HepG2 (cell line): ENCODE measurements around the gene FBXO9. TPM values are rescaled to one million over a fixed set of nuclear protein-coding genes. Genes with fewer than 3 reads are reported as not detected.

Experiments used
- ATAC-seq: fragments of 200-7000 bp; cut with Tn5 transposase; 3 replicates; pipeline ENCODE4 v1.9.1; 2020; ENCODE audit warnings: mild to moderate bottlenecking, moderate library complexity
- Bru-seq: library from RNA; stranded (reverse); fragments of 400-500 nt; gene quantifications from one replicate; lab custom pipeline; 2021; lab: Mats Ljungman, UMichigan
- BruChase-seq, 2 experiments: library from RNA; stranded (reverse); fragments of 400-500 nt; gene quantifications; one replicate each; lab custom pipeline; 2021; lab: Mats Ljungman, UMichigan
- BruUV-seq: library from RNA; stranded (reverse); fragments of 400-500 nt; replicated peaks from 2 replicates; lab custom pipeline; 2021; lab: Mats Ljungman, UMichigan
- CTCF ChIA-PET: fragments of 300-600 bp; formaldehyde crosslinking; extraction: SDS; loops from one replicate; lab custom pipeline; 2021; ENCODE audit warnings: low total read pairs, inconsistent platforms, low intra/inter-chr PET ratio; lab: Yijun Ruan, JAX
- POLR2A ChIA-PET: fragments of 350-600 bp; sonication (Branson Sonifier 250); formaldehyde crosslinking; loops from one replicate; lab custom pipeline; 2020; ENCODE audit warnings: antibody characterized with exemption, inconsistent platforms; lab: Yijun Ruan, JAX
- DNase-seq: peaks from one replicate; pipeline ENCODE4 v3.0.0-alpha.2; 2015; ENCODE audit warnings: low spot score
- FAIRE-seq: peaks from 3 replicates; lab custom pipeline; 2011; peaks lifted over from hg19 to GRCh38; lab: Jason Lieb, UNC
- H2AFZ ChIP-seq: one replicate; pipeline ENCODE4 v1.6.1; 2011; ENCODE audit warnings: low read length, inconsistent platforms
- H3K27ac ChIP-seq: fragments of 300-600 bp; 3 replicates; pipeline ENCODE4 v1.8.0; 2011; ENCODE audit warnings: mixed run types, mild to moderate bottlenecking, mixed read lengths, low read length, inconsistent platforms; ENCODE audit not compliant: insufficient read depth; ENCODE audit errors: extremely low read length
- H3K27me3 ChIP-seq, 2 experiments: fragments of 200-600 bp in 1 of 2; 2 replicates in 1 of 2; 3 replicates in 1 of 2; pipeline versions ENCODE4 v1.6.0 to v1.8.0; 2011; ENCODE audit warnings: low read length in 2 of 2, mild to moderate bottlenecking in 2 of 2, moderate library complexity in 2 of 2, inconsistent platforms in 1 of 2; ENCODE audit not compliant: insufficient read depth in 2 of 2, control insufficient read depth in 1 of 2
- H3K36me3 ChIP-seq, 2 experiments: fragments of 200-600 bp in 1 of 2; replicated peaks in 1 of 2; 2 replicates in 1 of 2; 3 replicates in 1 of 2; pipeline versions ENCODE4 v1.5.1 to v1.8.0; 2011; ENCODE audit warnings: low read length in 2 of 2, inconsistent platforms in 1 of 2; ENCODE audit not compliant: insufficient read depth in 2 of 2, control insufficient read depth in 1 of 2
- H3K4me1 ChIP-seq: 2 replicates; pipeline ENCODE4 v1.5.1; 2012; ENCODE audit warnings: low read length, inconsistent platforms; ENCODE audit not compliant: insufficient read depth
- H3K4me2 ChIP-seq: 2 replicates; pipeline ENCODE4 v1.6.0; 2011; ENCODE audit warnings: low read depth, low read length, inconsistent platforms
- H3K4me3 ChIP-seq, 3 experiments: fragments of 200-600 bp in 1 of 3; sonication (generic), shearing (Covaris generic) in 1 of 3; replicated peaks in 1 of 3; 2 replicates each; pipeline ENCODE4 v1.5.1; 2011 to 2016; ENCODE audit warnings: low read length in 3 of 3, inconsistent platforms in 2 of 3, low read depth in 2 of 3, mild to moderate bottlenecking in 2 of 3, control low read depth in 1 of 3, mixed read lengths in 1 of 3; ENCODE audit not compliant: insufficient read depth in 1 of 3
- H3K79me2 ChIP-seq: one replicate; pipeline ENCODE4 v1.6.1; 2011; ENCODE audit warnings: low read length, inconsistent platforms; ENCODE audit not compliant: insufficient read depth
- H3K9ac ChIP-seq: 2 replicates; pipeline ENCODE4 v1.6.0; 2011; ENCODE audit warnings: mild to moderate bottlenecking, low read depth, low read length, inconsistent platforms; ENCODE audit not compliant: insufficient read depth
- H3K9me3 ChIP-seq: 2 replicates; pipeline ENCODE4 v1.5.1; 2012; ENCODE audit warnings: mild to moderate bottlenecking, low read length
- H4K20me1 ChIP-seq: 2 replicates; pipeline ENCODE4 v1.6.0; 2011; ENCODE audit warnings: inconsistent platforms, mild to moderate bottlenecking, low read length, moderate library complexity; ENCODE audit not compliant: insufficient read depth
- GZF1 ChIP-seq: sonication (generic); formaldehyde crosslinking; IDR thresholded peaks from 2 replicates; pipeline ENCODE4 v1.5.1; 2020; ENCODE audit warnings: mild to moderate bottlenecking, missing genetic modification reagents
- HNF4G ChIP-seq, 2 experiments: sonication (generic) in 1 of 2; formaldehyde crosslinking in 1 of 2; IDR thresholded peaks; 2 replicates each; pipeline versions ENCODE4 v1.4.0 to v1.6.1; 2011 to 2020; ENCODE audit warnings: borderline replicate concordance in 2 of 2, low read depth in 2 of 2, mild to moderate bottlenecking in 2 of 2, low read length in 1 of 2, missing genetic modification reagents in 1 of 2, moderate library complexity in 1 of 2
- RFXAP ChIP-seq: sonication (generic); formaldehyde crosslinking; IDR thresholded peaks from 2 replicates; pipeline ENCODE4 v1.4.0; 2020; ENCODE audit warnings: missing genetic modification reagents, borderline replicate concordance
- SIX1 ChIP-seq: sonication (generic); formaldehyde crosslinking; IDR thresholded peaks from 2 replicates; pipeline ENCODE4 v1.4.0; 2020; ENCODE audit warnings: missing genetic modification reagents, borderline replicate concordance
- ZNF337 ChIP-seq: sonication (generic); formaldehyde crosslinking; IDR thresholded peaks from 2 replicates; pipeline ENCODE4 v1.5.1; 2020; ENCODE audit warnings: missing genetic modification reagents, low read depth, mild to moderate bottlenecking, borderline replicate concordance
- ZNF383 ChIP-seq: sonication (generic); formaldehyde crosslinking; IDR thresholded peaks from 2 replicates; pipeline ENCODE4 v1.4.0; 2020; ENCODE audit warnings: missing genetic modification reagents, mild to moderate bottlenecking, borderline replicate concordance
- WGBS: methylation state at CpG from one replicate; pipeline ENCODE4 v1.1.6; 2017; ENCODE audit warnings: low lambda C conversion rate; 5-methylcytosine and 5-hydroxymethylcytosine counted together
- in situ Hi-C: cut with HindIII; loops from 2 replicates; pipeline ENCODE4 v1.10.0; 2017; ENCODE audit warnings: low pct_unique_long_range_greater_than_20kb; ENCODE audit not compliant: extremely low pct_ligation_motif_present
- intact Hi-C: fragments of 100-400 bp; cut with micrococcal nuclease; formaldehyde crosslinking; loops from one replicate; pipeline ENCODE4 v1.10.0; 2022; ENCODE audit not compliant: unreplicated experiment
- long read RNA-seq, 2 experiments: library from RNA in 1 of 2; library from polyadenylated mRNA in 1 of 2; stranded (forward) in 1 of 2; unstranded in 1 of 2; transcript quantifications; one replicate each; pipeline ENCODE4 v2.0.0, GENCODE V29; 2019 to 2022
- polyA minus RNA-seq, 3 experiments: library from RNA; depleted of rRNA, polyadenylated mRNA; stranded (reverse); fragments of >200 nt; gene quantifications; 2 replicates each; pipeline ENCODE4 v1.2.3, GENCODE V29; 2011; ENCODE audit warnings: low replicate concordance in 1 of 3
- polyA plus RNA-seq, 8 experiments: library from polyadenylated mRNA; depleted of rRNA in 3 of 8; stranded (reverse) in 7 of 8; unstranded in 1 of 8; fragments of >200 nt; fragmentation: Illumina TruSeq in 4 of 8; extraction: Trizol in 4 of 8; gene quantifications; 2 replicates each; pipeline versions ENCODE4 v1.2.1 to v1.2.3, GENCODE V29; 2011 to 2016; ENCODE audit warnings: low read depth in 4 of 8, missing spikeins in 1 of 8, mixed read lengths in 1 of 8; ENCODE audit not compliant: insufficient read depth in 1 of 8
- total RNA-seq, 5 experiments: library from RNA; depleted of rRNA; stranded (reverse); fragments of >200 nt; fragmentation: Illumina TruSeq; extraction: Trizol; gene quantifications; 2 replicates each; pipeline ENCODE4 v1.2.3, GENCODE V29; 2016; ENCODE audit warnings: low read depth in 1 of 5
- TF ChIP-seq, protein P1 (sequence below): sonication (generic); formaldehyde crosslinking; IDR thresholded peaks from 2 replicates; pipeline ENCODE4 v1.5.0; 2020; ENCODE audit warnings: missing genetic modification reagents, mild to moderate bottlenecking, borderline replicate concordance
- TF ChIP-seq, protein P2 (sequence below): sonication (generic); formaldehyde crosslinking; IDR thresholded peaks from 2 replicates; pipeline ENCODE4 v1.5.0; 2020; ENCODE audit warnings: mild to moderate bottlenecking, missing genetic modification reagents

The FBXO9 gene
- total RNA-seq (2016; rRNA removed; fragmentation: Illumina TruSeq; extraction: Trizol) (59.2 and 64.3 TPM in 2 replicates), polyA plus RNA-seq (2011; rRNA removed) (93.5 and 98.4 TPM in 2 replicates), polyA minus RNA-seq (2011; rRNA and poly(A)+ RNA removed; ENCODE audit: low replicate concordance) (55.2 and 76.3 TPM in 2 replicates), Bru-seq, nascent RNA (percentile 89 among the genes with signal in this experiment), BruChase-seq, experiment 1, labeled RNA remaining after a 6-hour chase (percentile 84 among the genes with signal in this experiment), BruChase-seq, experiment 2, labeled RNA remaining after a 2-hour chase (percentile 88 among the genes with signal in this experiment)
- 39.0 and 41.9 TPM in 2 replicates for total RNA-seq (2016; cell fraction: cytosol; rRNA removed; fragmentation: Illumina TruSeq; extraction: Trizol; ENCODE audit: low read depth)
- total RNA-seq (2016; cell fraction: insoluble cytoplasmic fraction; rRNA removed; fragmentation: Illumina TruSeq; extraction: Trizol): 57.9 and 71.5 TPM in 2 replicates
- total RNA-seq (2016; cell fraction: membrane; rRNA removed; fragmentation: Illumina TruSeq; extraction: Trizol): 69.1 and 90.8 TPM in 2 replicates
- total RNA-seq (2016; cell fraction: nucleus; rRNA removed; fragmentation: Illumina TruSeq; extraction: Trizol): 79.2 and 92.5 TPM in 2 replicates
- polyA plus RNA-seq (2011; cell fraction: cytosol; rRNA removed): 44.3 and 45.4 TPM in 2 replicates
- polyA plus RNA-seq (2011; cell fraction: nucleus; rRNA removed): 382 and 412 TPM in 2 replicates
- polyA plus RNA-seq (2012): 65.8 and 76.9 TPM in 2 replicates
- polyA plus RNA-seq (2016; cell fraction: cytosol; fragmentation: Illumina TruSeq; extraction: Trizol; ENCODE audit: low read depth): 44.6 and 65.5 TPM in 2 replicates
- 77.5 and 86.9 TPM in 2 replicates for polyA plus RNA-seq (2016; cell fraction: insoluble cytoplasmic fraction; fragmentation: Illumina TruSeq; extraction: Trizol; ENCODE audit: low read depth)
- polyA plus RNA-seq (2016; cell fraction: membrane; fragmentation: Illumina TruSeq; extraction: Trizol; ENCODE audit: low read depth): 66.8 and 86.6 TPM in 2 replicates
- 216 and 220 TPM in 2 replicates for polyA plus RNA-seq (2016; cell fraction: nucleus; fragmentation: Illumina TruSeq; extraction: Trizol; ENCODE audit: insufficient read depth, low read depth)
- 24.3 and 30.7 TPM in 2 replicates for polyA minus RNA-seq (2011; cell fraction: cytosol; rRNA and poly(A)+ RNA removed)
- 98.2 and 133 TPM in 2 replicates for polyA minus RNA-seq (2011; cell fraction: nucleus; rRNA and poly(A)+ RNA removed)
- long read RNA-seq, experiment 1, transcript FBXO9-202 (13 exons, 3,418 nt): major isoform, 19 of 72 reads
- long read RNA-seq, experiment 1, partial matches to known transcripts: 28 of 72 reads
- long read RNA-seq, experiment 1, other reads (novel, unspliced or antisense): 24 of 72 reads
- long read RNA-seq, experiment 2, partial matches to known transcripts: 21 of 119 reads
- long read RNA-seq, experiment 2, other reads (novel, unspliced or antisense): 98 of 119 reads

DNA sequence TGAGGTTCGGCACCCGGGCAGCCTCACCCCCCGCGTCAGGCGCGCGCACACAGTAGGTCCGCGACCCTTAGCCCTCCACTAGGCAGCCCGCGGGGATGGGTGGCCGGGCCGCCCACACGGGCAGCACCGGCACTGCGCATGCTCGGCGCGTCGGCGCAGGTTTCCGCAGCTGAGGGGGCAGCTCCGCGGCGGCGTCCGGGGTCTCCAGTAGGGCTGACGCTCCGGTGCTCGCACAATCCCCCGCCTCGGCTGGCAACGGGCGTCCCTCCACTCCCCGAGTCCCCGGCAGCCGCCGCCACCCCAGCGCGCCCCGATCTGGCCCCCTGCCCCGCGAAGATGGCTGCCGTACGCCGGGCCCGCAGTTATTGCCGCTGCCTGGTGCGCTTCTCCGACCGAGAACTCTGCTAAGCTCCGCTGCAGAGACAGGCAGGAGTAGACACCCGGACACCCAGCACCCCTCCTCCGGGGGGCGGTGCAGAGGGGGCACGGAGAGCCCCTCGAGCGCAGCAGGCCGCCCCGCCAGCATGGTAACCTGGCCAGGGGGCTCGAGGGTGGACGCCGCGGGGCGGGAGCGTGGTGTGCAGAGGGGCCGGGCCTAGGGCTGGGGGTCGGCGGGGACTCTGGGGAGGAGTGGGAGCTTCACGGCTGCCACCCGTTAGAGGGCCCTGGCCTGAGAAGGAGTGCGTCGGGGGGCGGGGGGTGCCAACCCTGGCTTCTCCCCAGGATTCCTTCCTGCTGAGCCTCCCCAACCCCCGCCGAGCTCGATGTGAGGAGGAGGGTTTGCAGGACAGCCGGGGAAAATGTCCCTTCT, at the start of gene FBXO9:
TSS of gene FBXO9 (plus strand) at position 139 of the 811 bp plus-strand sequence. CDS start at position 525, 386 bp downstream.
- intact Hi-C loops (loop anchor here (5.0 kb wide), 1 partner anchor 72 kb away; no protein-coding TSS in a partner anchor), in situ Hi-C loops (no loop called here)
- peaks cover 5% of the 10 kb centered on the region; the same call in 1 of the 2 replicates for H4K20me1 ChIP-seq
- ChIA-PET CTCF (no interaction called here), POLR2A (interaction anchor here (0.9 to 3.0 kb wide), 7 partner anchors 9 to 729 kb away, joined by 3 to 16 read pairs (median 4); partner anchors contain the start of genes GSTA4 and LRRC1)
- peak within 1 kb of the TSS; percentile 71 to 99 (median 92) for H3K4me3 ChIP-seq
- peaks cover 29% of the 10 kb centered on the region for H3K79me2 ChIP-seq
- no peaks in the 10 kb centered on the region for H3K9me3 ChIP-seq
- ATAC-seq: peak; percentile 70
- peaks cover 37% of the 10 kb centered on the region for H3K4me1 ChIP-seq
- BruUV-seq: no TSS peak
- H2AFZ ChIP-seq: peak within 1 kb of the TSS; percentile 88
- peak within 1 kb of the TSS; percentile 86 for H3K4me2 ChIP-seq
- no peaks in the 10 kb centered on the region; a peak in 1 of 5 replicates for H3K27me3 ChIP-seq
- FAIRE-seq: no peak
- peak within 1 kb of the TSS; percentile 81 for H3K27ac ChIP-seq
- peak within 1 kb of the TSS; percentile 91 for H3K9ac ChIP-seq
- DNase-seq: peak; percentile 58
- 1% methylated on average over 37 of the region's 78 CpGs for WGBS
- no peaks in the 10 kb centered on the region; a peak in 1 of 5 replicates for H3K36me3 ChIP-seq
- TF ChIP-seq HNF4G (IDR thresholded peaks at IDR 0.05; ENCODE audit: borderline replicate concordance, low read depth, low read length) (no peak), HNF4G (CRISPR knock-in tag; IDR thresholded peaks at IDR 0.05; ENCODE audit: borderline replicate concordance, low read depth) (peak; percentile 75; the same call in 1 of the 2 replicates), ZNF383 (CRISPR knock-in tag) (no peak; the same call in 1 of the 2 replicates), GZF1 (CRISPR knock-in tag) (peak; percentile 89; the same call in 1 of the 2 replicates), RFXAP (CRISPR knock-in tag) (peak; percentile 55; the same call in 1 of the 2 replicates), ZNF337 (CRISPR knock-in tag) (peak; percentile 79; the same call in 1 of the 2 replicates), SIX1 (CRISPR knock-in tag) (0 out of 2 replicates have a peak, but pooled peaks have one; percentile 15)
- TF ChIP-seq, protein P1, sequence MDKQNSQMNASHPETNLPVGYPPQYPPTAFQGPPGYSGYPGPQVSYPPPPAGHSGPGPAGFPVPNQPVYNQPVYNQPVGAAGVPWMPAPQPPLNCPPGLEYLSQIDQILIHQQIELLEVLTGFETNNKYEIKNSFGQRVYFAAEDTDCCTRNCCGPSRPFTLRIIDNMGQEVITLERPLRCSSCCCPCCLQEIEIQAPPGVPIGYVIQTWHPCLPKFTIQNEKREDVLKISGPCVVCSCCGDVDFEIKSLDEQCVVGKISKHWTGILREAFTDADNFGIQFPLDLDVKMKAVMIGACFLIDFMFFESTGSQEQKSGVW (CRISPR knock-in tag): no peak
- TF ChIP-seq, protein P2, sequence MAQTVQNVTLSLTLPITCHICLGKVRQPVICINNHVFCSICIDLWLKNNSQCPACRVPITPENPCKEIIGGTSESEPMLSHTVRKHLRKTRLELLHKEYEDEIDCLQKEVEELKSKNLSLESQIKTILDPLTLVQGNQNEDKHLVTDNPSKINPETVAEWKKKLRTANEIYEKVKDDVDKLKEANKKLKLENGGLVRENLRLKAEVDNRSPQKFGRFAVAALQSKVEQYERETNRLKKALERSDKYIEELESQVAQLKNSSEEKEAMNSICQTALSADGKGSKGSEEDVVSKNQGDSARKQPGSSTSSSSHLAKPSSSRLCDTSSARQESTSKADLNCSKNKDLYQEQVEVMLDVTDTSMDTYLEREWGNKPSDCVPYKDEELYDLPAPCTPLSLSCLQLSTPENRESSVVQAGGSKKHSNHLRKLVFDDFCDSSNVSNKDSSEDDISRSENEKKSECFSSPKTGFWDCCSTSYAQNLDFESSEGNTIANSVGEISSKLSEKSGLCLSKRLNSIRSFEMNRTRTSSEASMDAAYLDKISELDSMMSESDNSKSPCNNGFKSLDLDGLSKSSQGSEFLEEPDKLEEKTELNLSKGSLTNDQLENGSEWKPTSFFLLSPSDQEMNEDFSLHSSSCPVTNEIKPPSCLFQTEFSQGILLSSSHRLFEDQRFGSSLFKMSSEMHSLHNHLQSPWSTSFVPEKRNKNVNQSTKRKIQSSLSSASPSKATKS: no peak; the same call in 1 of the 2 replicates
